WTC11 (cell line): Measurements from ENCODE around the gene PRKX.

Source experiments
- CTCF ChIP-seq: fragments of 200-600 bp; IDR thresholded peaks from 2 replicates; pipeline ENCODE4 v1.8.0; 2022; ENCODE audit warnings: antibody characterized with exemption
- E2F4 ChIP-seq: sonication (generic); formaldehyde crosslinking; IDR thresholded peaks from 2 replicates; pipeline ENCODE4 v1.8.1; 2022; ENCODE audit warnings: low read depth, mild to moderate bottlenecking, moderate library complexity, missing genetic modification reagents, borderline replicate concordance
- FOXK1 ChIP-seq: sonication (generic); formaldehyde crosslinking; IDR thresholded peaks from 2 replicates; pipeline ENCODE4 v1.8.0; 2022; ENCODE audit warnings: mild to moderate bottlenecking, moderate library complexity, missing genetic modification reagents
- GABPB1 ChIP-seq: sonication (generic); formaldehyde crosslinking; IDR thresholded peaks from 2 replicates; pipeline ENCODE4 v1.8.1; 2023; ENCODE audit warnings: mild to moderate bottlenecking, missing genetic modification reagents
- IRF2 ChIP-seq: sonication (generic); formaldehyde crosslinking; IDR thresholded peaks from 2 replicates; pipeline ENCODE4 v1.8.0; 2022; ENCODE audit warnings: low read depth, missing genetic modification reagents, borderline replicate concordance
- MAX ChIP-seq: sonication (generic); formaldehyde crosslinking; IDR thresholded peaks from 2 replicates; pipeline ENCODE4 v1.8.0; 2022; ENCODE audit warnings: mild to moderate bottlenecking, missing genetic modification reagents
- MLX ChIP-seq: sonication (generic); formaldehyde crosslinking; IDR thresholded peaks from 2 replicates; pipeline ENCODE4 v1.8.1; 2023; ENCODE audit warnings: mild to moderate bottlenecking, missing genetic modification reagents, moderate library complexity
- NFYB ChIP-seq: sonication (generic); formaldehyde crosslinking; conservative IDR thresholded peaks from 2 replicates; pipeline ENCODE4 v1.8.0; 2022; ENCODE audit warnings: low read depth, missing genetic modification reagents
- OVOL2 ChIP-seq: fragments of 250-450 bp; sonication (Bioruptor Pico); IDR thresholded peaks from 2 replicates; pipeline ENCODE4 v1.9.0; 2021; ENCODE audit warnings: mild to moderate bottlenecking, borderline replicate concordance
- PRDM15 ChIP-seq: sonication (generic); formaldehyde crosslinking; IDR thresholded peaks from 2 replicates; pipeline ENCODE4 v1.8.0; 2022; ENCODE audit warnings: missing genetic modification reagents
- SMAD3 ChIP-seq: sonication (generic); formaldehyde crosslinking; IDR thresholded peaks from 2 replicates; pipeline ENCODE4 v1.8.0; 2022; ENCODE audit warnings: missing genetic modification reagents, mild to moderate bottlenecking, borderline replicate concordance
- TCF7 ChIP-seq: sonication (generic); formaldehyde crosslinking; IDR thresholded peaks from 2 replicates; pipeline ENCODE4 v1.8.0; 2022; ENCODE audit warnings: mild to moderate bottlenecking, low read depth, missing genetic modification reagents, moderate library complexity
- TP53 ChIP-seq: sonication (generic); formaldehyde crosslinking; IDR thresholded peaks from 2 replicates; pipeline ENCODE4 v1.8.1; 2023; ENCODE audit warnings: mild to moderate bottlenecking, missing genetic modification reagents
- USF2 ChIP-seq: sonication (generic); formaldehyde crosslinking; IDR thresholded peaks from 2 replicates; pipeline ENCODE4 v1.8.1; 2023; ENCODE audit warnings: mild to moderate bottlenecking, missing genetic modification reagents, moderate library complexity

- TF ChIP-seq USF2 (CRISPR knock-in tag) (no peak), GABPB1 (CRISPR knock-in tag) (no peak), SMAD3 (CRISPR knock-in tag) (no peak), PRDM15 (CRISPR knock-in tag) (no peak), FOXK1 (CRISPR knock-in tag) (no peak), MAX (CRISPR knock-in tag) (no peak), CTCF (no peak), IRF2 (CRISPR knock-in tag) (no peak), E2F4 (no peak), TCF7 (CRISPR knock-in tag) (no peak), TP53 (CRISPR knock-in tag) (no peak), NFYB (CRISPR knock-in tag) (no peak), OVOL2 (no peak), MLX (CRISPR knock-in tag) (no peak)
Observed at GRCh38 chrX:3706481-3706880, 7.0 kb downstream of the PRKX start.
